Breast epithelium (tissue), 4 donors: ENCODE results near the gene APLF. TPM values are rescaled to one million over a fixed set of nuclear protein-coding genes. Genes with fewer than 3 reads are reported as not detected.

Experiments
- DNase-seq, 2 donors: peaks; one replicate each; pipeline ENCODE4 v3.0.0-alpha.2; 2019; ENCODE audit warnings: low spot score in 2 of 2
- H3K27ac ChIP-seq, 2 donors: fragments of 200-600 bp; sonication (generic) in 1 of 2; one replicate each; pipeline ENCODE4 v1.5.1; 2016 to 2019; ENCODE audit warnings: mild to moderate bottlenecking in 1 of 2
- H3K27me3 ChIP-seq, 2 donors: fragments of 200-600 bp; sonication (generic) in 1 of 2; one replicate each; pipeline versions ENCODE4 v1.5.1 to v1.6.0; 2017 to 2019; ENCODE audit warnings: control low read depth in 1 of 2, mild to moderate bottlenecking in 1 of 2
- H3K36me3 ChIP-seq: fragments of 200-600 bp; one replicate; pipeline ENCODE4 v1.5.1; 2019
- H3K4me1 ChIP-seq, 2 donors: fragments of 200-600 bp; sonication (generic); one replicate each; pipeline ENCODE4 v1.5.1; 2016 to 2019; ENCODE audit warnings: control low read depth in 1 of 2
- H3K4me3 ChIP-seq, 3 donors: fragments of 200-600 bp; sonication (generic); 1 replicate in 2 of 3; 2 replicates in 1 of 3; pipeline ENCODE4 v1.5.1; 2016 to 2019; ENCODE audit warnings: mild to moderate bottlenecking in 3 of 3, moderate library complexity in 2 of 3
- H3K9me3 ChIP-seq, 2 donors: fragments of 200-600 bp; sonication (generic) in 1 of 2; one replicate each; pipeline ENCODE4 v1.5.1; 2016 to 2019; ENCODE audit warnings: control low read depth in 1 of 2
- POLR2A ChIP-seq: fragments of 450-650 bp; IDR thresholded peaks from one replicate; pipeline ENCODE4 v1.6.1; 2016; ENCODE audit warnings: antibody characterized with exemption, mild to moderate bottlenecking, moderate library complexity
- POLR2AphosphoS5 ChIP-seq, 3 donors: sonication (generic); formaldehyde crosslinking; IDR thresholded peaks; one replicate each; pipeline ENCODE4 v1.6.1; 2017; ENCODE audit warnings: antibody characterized with exemption in 3 of 3
- intact Hi-C: fragments of 100-400 bp; cut with DNase I; formaldehyde crosslinking; loops from one replicate; pipeline ENCODE4 v1.15.1; 2023; ENCODE audit warnings: low total_unique reads
- total RNA-seq, 3 donors: library from RNA; depleted of rRNA; stranded (reverse); fragments of >200 nt; gene quantifications; one replicate each; pipeline ENCODE4 v1.1.0, GENCODE V29; 2016
- TF ChIP-seq, protein P1 (sequence below), 3 donors: fragments of 450-650 bp; IDR thresholded peaks; one replicate each; pipeline ENCODE4 v1.5.1; 2016 to 2017; ENCODE audit warnings: antibody characterized with exemption in 3 of 3, mild to moderate bottlenecking in 3 of 3, moderate library complexity in 3 of 3

Gene APLF
- total RNA-seq, 3 donors from 2014 or later = 8.5 to 14.5 (median 13.4) TPM

DNA sequence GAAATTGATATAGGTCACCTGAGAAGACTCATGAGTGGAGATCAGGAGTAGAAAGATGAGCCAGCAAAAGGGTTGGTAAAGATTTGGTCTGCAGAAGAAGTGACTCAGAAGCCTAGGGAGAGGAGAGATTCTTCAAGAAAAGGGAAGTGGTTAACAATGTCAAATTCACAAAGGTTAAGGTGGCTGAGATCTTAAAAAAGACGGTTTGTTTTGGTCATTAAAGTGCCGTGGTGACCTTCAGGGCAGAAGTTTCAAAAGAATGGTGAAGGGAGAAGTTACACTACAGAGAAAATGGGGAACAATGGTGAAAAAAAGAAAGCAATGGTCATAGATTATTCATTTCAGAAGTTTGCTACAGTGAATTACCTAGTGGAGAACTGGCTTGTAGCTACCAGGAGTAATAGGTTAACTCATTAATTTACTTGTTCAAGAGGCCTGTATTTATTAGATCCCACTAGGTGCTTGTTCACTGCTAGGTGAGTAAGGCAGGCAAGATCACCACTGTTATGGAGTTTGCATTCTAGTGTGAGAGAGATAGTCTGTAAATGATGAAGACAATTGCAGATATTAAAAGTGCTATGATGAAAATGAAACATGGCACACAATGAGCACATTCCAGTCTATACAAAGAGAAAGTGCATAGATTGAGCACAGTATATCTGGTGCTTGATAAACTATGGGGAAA is 43.3 kb upstream of the APLF start:
- no peak overlapping the region for H3K4me3 ChIP-seq
- intact Hi-C loops = no loop called here
- no peak overlapping the region for H3K27ac ChIP-seq
- no peak for TF ChIP-seq POLR2A
- no peak for TF ChIP-seq POLR2AphosphoS5 (IDR thresholded peaks at IDR 0.05)
- TF ChIP-seq, protein P1, sequence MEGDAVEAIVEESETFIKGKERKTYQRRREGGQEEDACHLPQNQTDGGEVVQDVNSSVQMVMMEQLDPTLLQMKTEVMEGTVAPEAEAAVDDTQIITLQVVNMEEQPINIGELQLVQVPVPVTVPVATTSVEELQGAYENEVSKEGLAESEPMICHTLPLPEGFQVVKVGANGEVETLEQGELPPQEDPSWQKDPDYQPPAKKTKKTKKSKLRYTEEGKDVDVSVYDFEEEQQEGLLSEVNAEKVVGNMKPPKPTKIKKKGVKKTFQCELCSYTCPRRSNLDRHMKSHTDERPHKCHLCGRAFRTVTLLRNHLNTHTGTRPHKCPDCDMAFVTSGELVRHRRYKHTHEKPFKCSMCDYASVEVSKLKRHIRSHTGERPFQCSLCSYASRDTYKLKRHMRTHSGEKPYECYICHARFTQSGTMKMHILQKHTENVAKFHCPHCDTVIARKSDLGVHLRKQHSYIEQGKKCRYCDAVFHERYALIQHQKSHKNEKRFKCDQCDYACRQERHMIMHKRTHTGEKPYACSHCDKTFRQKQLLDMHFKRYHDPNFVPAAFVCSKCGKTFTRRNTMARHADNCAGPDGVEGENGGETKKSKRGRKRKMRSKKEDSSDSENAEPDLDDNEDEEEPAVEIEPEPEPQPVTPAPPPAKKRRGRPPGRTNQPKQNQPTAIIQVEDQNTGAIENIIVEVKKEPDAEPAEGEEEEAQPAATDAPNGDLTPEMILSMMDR (IDR thresholded peaks at IDR 0.05) = no peak
- no peaks in the 10 kb centered on the region for H3K27me3 ChIP-seq
- H3K4me1 ChIP-seq = no peaks in the 10 kb centered on the region
- no peak for DNase-seq
- no peaks in the 10 kb centered on the region for H3K9me3 ChIP-seq
- no peaks in the 10 kb centered on the region for H3K36me3 ChIP-seq

DNA sequence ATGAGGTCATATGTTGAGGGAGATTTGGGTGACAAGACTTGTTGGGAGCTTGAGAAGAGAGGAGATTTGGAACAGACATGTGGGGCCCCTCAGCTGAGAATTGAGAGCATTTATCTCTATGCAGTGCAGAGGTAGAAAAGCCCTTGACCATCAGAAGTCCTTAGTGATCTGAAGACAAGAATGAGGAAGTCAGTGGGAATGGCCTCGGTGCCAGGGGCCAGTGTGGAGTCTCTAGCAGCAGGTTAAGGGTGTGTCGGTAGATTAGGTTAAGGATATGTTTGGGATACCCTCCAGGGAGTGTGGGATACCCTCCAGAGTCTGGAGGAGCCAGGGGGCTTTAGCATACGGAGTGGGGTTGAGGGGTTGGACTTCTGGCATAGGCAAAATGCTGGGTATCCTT is 41.9 kb upstream of the APLF start:
- H3K27ac ChIP-seq = no peak overlapping the region
- DNase-seq = no peak
- H3K4me1 ChIP-seq = no peaks in the 10 kb centered on the region
- intact Hi-C loops = no loop called here
- H3K4me3 ChIP-seq = no peak overlapping the region
- no peaks in the 10 kb centered on the region for H3K27me3 ChIP-seq
- no peaks in the 10 kb centered on the region for H3K36me3 ChIP-seq
- no peaks in the 10 kb centered on the region for H3K9me3 ChIP-seq
- TF ChIP-seq POLR2A (no peak), POLR2AphosphoS5 (IDR thresholded peaks at IDR 0.05) (no peak)
- TF ChIP-seq, protein P1 (IDR thresholded peaks at IDR 0.05) = no peak

DNA sequence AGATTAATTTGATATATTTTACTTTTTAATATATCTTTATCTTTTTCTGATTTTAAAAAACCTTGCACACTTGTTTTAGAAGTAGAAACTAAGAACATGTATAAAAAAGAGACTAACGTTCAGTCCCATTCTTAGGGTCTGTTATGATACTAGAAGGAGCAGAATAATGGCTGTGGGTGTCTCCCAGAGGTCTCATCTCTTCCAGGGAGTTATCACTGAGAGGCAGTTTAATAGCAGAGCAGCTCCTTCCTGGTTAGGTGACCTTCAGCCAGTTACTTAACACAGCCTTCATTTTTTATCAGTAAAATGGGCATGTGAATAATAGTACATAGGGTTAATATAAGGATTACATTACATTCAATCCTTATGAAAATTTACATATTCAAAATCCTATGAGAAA is 40.9 kb upstream of the APLF start:
- Histone ChIP-seq H3K27ac (no peak overlapping the region), H3K9me3 (no peaks in the 10 kb centered on the region), H3K4me3 (no peak overlapping the region), H3K4me1 (no peaks in the 10 kb centered on the region), H3K27me3 (no peaks in the 10 kb centered on the region), H3K36me3 (no peaks in the 10 kb centered on the region)
- no peak for DNase-seq
- TF ChIP-seq POLR2AphosphoS5 (IDR thresholded peaks at IDR 0.05) (no peak), POLR2A (no peak)
- TF ChIP-seq, protein P1 (IDR thresholded peaks at IDR 0.05) = no peak
- intact Hi-C loops = no loop called here

DNA sequence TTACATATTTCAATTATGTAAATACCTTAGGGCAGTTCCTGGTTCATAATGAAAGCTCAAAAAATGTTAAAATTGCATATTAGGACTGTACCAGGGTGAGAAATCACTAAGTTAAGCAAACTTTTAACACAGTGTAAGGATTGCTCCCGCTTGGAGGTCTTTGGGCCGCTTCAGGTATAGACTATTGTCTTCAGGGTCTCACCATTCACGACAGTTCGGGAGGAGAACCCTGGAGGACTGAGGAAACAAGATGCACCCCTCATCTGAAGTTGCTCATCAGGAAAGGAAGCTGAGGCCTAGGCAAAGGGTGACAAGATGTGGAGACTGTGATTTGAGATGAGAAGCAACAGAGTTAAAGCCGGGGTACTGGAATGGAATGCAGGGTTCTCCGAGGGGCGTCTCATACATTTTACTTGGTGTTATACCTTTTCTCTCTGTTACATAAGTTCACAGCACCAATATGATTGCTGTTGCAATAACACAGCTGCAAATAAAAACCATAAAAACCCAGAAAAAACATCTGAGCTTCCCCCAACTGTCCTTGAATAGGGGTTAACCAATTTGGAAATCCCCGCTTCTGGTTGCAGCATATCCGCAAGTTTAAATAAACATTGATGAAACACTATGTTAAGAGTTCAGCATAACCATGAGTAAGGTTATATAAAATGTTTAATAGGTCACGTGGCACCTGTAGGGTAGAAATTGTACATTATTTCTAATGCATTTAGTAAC is 40.4 kb upstream of the APLF start:
- TF ChIP-seq POLR2A = no peak
- Histone ChIP-seq H3K36me3 (no peaks in the 10 kb centered on the region), H3K27ac (no peak overlapping the region), H3K4me1 (no peaks in the 10 kb centered on the region), H3K9me3 (no peaks in the 10 kb centered on the region), H3K27me3 (no peaks in the 10 kb centered on the region), H3K4me3 (no peak overlapping the region)
- no peak for DNase-seq
- intact Hi-C loops = no loop called here

DNA sequence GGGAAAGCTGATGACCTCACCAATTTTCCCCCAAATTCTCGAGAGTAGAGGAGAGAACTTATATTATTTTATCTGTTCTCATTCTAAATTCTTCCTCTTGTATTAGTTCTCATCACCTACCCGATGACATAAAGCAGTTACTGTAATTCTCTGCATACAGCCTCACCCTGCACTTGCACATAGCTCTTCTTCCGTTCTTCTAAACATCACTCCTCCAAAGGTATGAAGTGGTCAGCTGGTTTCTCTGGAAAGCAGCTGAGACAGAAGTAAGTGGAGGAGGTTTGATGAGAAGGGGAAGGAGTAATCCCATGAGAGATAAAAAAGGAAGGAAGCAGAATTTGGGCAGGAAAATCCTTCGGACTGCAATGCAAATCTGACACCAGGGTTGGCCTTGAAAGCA is 39.3 kb upstream of the APLF start:
- DNase-seq = no peak
- Histone ChIP-seq H3K27me3 (no peaks in the 10 kb centered on the region), H3K4me1 (no peaks in the 10 kb centered on the region), H3K36me3 (no peaks in the 10 kb centered on the region), H3K27ac (no peak overlapping the region), H3K4me3 (no peak overlapping the region), H3K9me3 (no peaks in the 10 kb centered on the region)
- intact Hi-C loops = no loop called here
- TF ChIP-seq POLR2AphosphoS5 (IDR thresholded peaks at IDR 0.05) = no peak
- TF ChIP-seq POLR2A = no peak
- TF ChIP-seq, protein P1 (IDR thresholded peaks at IDR 0.05) = no peak
